Mucosa of descending colon (tissue), 3 donors: ENCODE results near the gene C12orf42. TPM values are rescaled to one million over a fixed set of nuclear protein-coding genes. Genes with fewer than 3 reads are reported as not detected.

ENCODE experiments used
- ATAC-seq: fragments of 200-7000 bp; cut with Tn5 transposase; one replicate; pipeline ENCODE4 v1.9.1; 2020; ENCODE audit warnings: mild to moderate bottlenecking, moderate library complexity
- DNase-seq, 3 donors: peaks; one replicate each; pipeline ENCODE4 v3.0.0-alpha.2; 2020
- H3K36me3 ChIP-seq: fragments of 200-600 bp; one replicate; pipeline ENCODE4 v1.8.0; 2021; ENCODE audit warnings: low read depth, mild to moderate bottlenecking
- H3K4me1 ChIP-seq: fragments of 200-600 bp; one replicate; pipeline ENCODE4 v1.8.0; 2021; ENCODE audit warnings: low read depth, mild to moderate bottlenecking
- H3K4me3 ChIP-seq: fragments of 200-600 bp; one replicate; pipeline ENCODE4 v1.8.0; 2021; ENCODE audit warnings: mild to moderate bottlenecking
- H3K9me3 ChIP-seq: fragments of 200-600 bp; one replicate; pipeline ENCODE4 v1.8.0; 2021; ENCODE audit warnings: mild to moderate bottlenecking
- intact Hi-C, 2 donors: fragments of 100-400 bp; cut with DNase I in 1 of 2; cut with micrococcal nuclease in 1 of 2; formaldehyde crosslinking; loops; one replicate each; pipeline versions ENCODE4 v1.11.0 to v1.11.1; 2022; cut with DNase I, micrococcal nuclease
- total RNA-seq, 3 donors: library from RNA; stranded (reverse); fragmentation: NEBNext Ultra II Directional in 2 of 3; extraction: Animal tissue kit (Norgen Biotek cat#: 25700) in 2 of 3; gene quantifications; one replicate each; pipeline versions ENCODE4 v1.2.1 to v1.2.4, GENCODE V29; 2021 to 2023
- TF ChIP-seq, protein P1 (sequence below): fragments of 200-600 bp; IDR thresholded peaks from one replicate; pipeline ENCODE4 v1.8.0; 2022; ENCODE audit warnings: antibody characterized with exemption, mild to moderate bottlenecking
- donor health status: DM: no; HTN: no; CAD: no; lungs with moderate emphysema.
- donor health status: DM: no; HTN: no; CAD: no.
- donor health status: DM: no; HTN: yes; CAD: no.

Gene C12orf42
- total RNA-seq, 3 donors from 2014 or later, result 0.34 TPM; not detected in 2

DNA sequence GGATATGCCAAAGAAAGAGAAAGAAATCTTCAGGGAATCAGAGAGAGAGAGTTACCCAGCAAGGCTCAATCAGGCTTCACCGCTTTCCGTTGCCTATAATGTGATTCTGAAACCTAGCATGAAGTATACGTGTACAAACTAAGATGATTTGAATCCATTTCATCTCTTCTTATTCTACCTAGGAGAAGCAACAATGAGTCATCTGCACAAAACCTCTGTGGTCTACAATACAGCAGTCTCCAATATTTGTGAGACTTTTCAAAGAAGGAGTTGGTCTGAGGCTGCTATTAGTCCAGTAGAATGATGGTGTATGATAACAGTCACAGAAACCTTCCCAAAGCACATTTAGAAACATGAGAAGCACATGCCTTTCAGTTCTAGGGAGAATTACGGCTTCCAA is 141.9 kb downstream of the C12orf42 start:
- intact Hi-C loops, result no loop called here
- Histone ChIP-seq H3K9me3 (no peaks in the 10 kb centered on the region), H3K4me1 (no peaks in the 10 kb centered on the region), H3K4me3 (no peak overlapping the region), H3K36me3 (no peaks in the 10 kb centered on the region)
- ATAC-seq, result no peak
- DNase-seq, result no peak
- TF ChIP-seq, protein P1, sequence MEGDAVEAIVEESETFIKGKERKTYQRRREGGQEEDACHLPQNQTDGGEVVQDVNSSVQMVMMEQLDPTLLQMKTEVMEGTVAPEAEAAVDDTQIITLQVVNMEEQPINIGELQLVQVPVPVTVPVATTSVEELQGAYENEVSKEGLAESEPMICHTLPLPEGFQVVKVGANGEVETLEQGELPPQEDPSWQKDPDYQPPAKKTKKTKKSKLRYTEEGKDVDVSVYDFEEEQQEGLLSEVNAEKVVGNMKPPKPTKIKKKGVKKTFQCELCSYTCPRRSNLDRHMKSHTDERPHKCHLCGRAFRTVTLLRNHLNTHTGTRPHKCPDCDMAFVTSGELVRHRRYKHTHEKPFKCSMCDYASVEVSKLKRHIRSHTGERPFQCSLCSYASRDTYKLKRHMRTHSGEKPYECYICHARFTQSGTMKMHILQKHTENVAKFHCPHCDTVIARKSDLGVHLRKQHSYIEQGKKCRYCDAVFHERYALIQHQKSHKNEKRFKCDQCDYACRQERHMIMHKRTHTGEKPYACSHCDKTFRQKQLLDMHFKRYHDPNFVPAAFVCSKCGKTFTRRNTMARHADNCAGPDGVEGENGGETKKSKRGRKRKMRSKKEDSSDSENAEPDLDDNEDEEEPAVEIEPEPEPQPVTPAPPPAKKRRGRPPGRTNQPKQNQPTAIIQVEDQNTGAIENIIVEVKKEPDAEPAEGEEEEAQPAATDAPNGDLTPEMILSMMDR, result no peak

DNA sequence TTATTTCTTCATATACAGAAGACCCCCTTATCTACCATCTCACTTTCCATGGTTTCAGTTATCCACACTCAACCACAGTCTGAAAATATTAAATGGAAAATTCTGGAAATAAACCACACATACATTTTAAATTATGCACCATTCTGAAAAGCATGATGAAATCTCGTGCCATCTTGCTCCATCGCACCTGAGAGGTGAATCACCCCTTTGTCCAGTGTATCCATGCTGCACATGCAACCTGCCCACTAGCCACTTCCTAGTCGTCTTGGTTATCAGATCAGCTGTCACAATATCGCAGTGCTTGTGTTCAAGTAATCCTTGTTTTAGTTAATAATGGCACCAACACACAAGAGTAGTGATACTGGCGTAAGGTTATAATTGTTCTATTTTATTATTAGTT is 145.7 kb downstream of the C12orf42 start:
- H3K9me3 ChIP-seq, result no peaks in the 10 kb centered on the region
- no peaks in the 10 kb centered on the region for H3K4me1 ChIP-seq
- DNase-seq, result no peak
- intact Hi-C loops, result no loop called here
- H3K4me3 ChIP-seq, result no peak overlapping the region
- ATAC-seq, result no peak
- no peaks in the 10 kb centered on the region for H3K36me3 ChIP-seq
- TF ChIP-seq, protein P1, result no peak

DNA sequence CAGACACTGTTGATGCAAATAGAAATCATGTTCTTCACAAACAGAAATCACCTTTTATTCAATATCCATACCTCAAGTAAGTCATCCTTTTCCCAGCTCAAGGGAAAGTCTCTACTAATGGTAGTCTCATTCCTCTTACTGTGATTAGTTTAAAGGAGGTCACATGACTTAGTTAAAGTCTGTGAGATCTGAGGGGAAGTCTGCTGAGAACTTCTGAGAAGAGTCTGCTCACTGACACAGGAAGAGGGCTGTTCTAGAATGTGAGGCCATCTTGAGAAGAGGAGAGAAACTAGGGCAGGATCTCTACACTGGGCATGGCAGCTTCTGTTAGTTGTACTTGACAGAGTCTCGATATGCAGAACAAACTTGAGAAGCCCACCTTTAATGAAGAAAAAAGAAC is 146.8 kb downstream of the C12orf42 start:
- no peak for ATAC-seq
- no peaks in the 10 kb centered on the region for H3K9me3 ChIP-seq
- TF ChIP-seq, protein P1, result no peak
- DNase-seq, result no peak
- no peak overlapping the region for H3K4me3 ChIP-seq
- H3K4me1 ChIP-seq, result no peaks in the 10 kb centered on the region
- H3K36me3 ChIP-seq, result no peaks in the 10 kb centered on the region
- intact Hi-C loops, result no loop called here

DNA sequence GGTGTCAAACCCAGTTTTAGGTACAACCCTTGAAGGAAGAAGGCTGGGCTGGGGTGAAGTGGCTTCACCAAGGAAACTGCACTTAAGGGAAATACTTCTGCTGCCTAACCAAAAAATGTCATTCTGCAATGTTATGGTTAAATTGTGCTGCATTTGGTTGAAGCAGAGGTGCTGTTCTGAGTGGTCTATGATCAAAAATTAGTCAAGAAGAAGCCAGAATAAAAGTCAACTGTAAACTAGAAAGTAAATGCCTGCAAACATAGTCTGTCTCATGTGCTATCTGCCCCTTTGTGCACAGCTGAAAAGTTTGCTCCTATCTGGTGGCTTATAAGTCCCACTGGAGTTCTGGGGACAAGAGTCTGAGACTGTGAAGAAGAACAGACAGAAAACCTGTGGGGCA is 158.8 kb downstream of the C12orf42 start:
- intact Hi-C loops, result no loop called here
- TF ChIP-seq, protein P1, result no peak
- no peak for ATAC-seq

DNA sequence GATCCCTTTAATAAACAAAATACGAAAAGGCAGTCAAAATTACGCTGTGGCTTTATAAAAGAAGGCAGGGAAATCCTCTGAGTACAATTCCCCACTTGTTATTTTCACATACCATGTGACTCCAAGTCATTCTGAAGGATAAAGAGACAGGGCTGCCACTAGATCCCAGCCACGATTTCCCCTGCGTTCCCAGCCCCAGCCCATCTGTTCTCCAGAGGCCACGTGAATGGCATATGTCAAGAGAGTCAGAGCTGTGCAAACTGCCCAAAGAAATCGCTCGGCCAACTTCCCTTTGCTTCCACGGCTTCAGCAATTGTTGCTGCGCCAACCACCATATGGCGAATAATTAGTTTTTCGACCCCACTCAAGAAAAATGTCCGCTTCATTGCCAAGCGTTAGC is 161.3 kb downstream of the C12orf42 start:
- DNase-seq, result no peak

More for the DNA sequence above, 158.8 kb downstream of the C12orf42 start:
- Histone ChIP-seq H3K36me3 (no peaks in the 10 kb centered on the region), H3K4me3 (no peak overlapping the region), H3K4me1 (no peaks in the 10 kb centered on the region), H3K9me3 (peaks cover 5% of the 10 kb centered on the region)
- no peak for DNase-seq

More for the DNA sequence above, 161.3 kb downstream of the C12orf42 start:
- no peak for ATAC-seq
- intact Hi-C loops, result no loop called here
- Histone ChIP-seq H3K9me3 (no peaks in the 10 kb centered on the region), H3K36me3 (no peaks in the 10 kb centered on the region), H3K4me1 (no peaks in the 10 kb centered on the region), H3K4me3 (no peak overlapping the region)
- TF ChIP-seq, protein P1, result no peak
